Measurements from ENCODE around the gene PAK4.
A peak's percentile ranks its signal among the peaks of the same experiment; 100 is the strongest.

PAK4 gene

GRCh38 chr19:39180749-39181148 lies 55.2 kb downstream of the PAK4 start:
- no peak for DNase-seq (ENCODE audit: low spot score)

GRCh38 chr19:39181500-39182173 lies 56.1 kb downstream of the PAK4 start:
- DNase-seq (ENCODE audit: low spot score) = no peak

GRCh38 chr19:39182174-39182505 lies 56.6 kb downstream of the PAK4 start:
- no peak for DNase-seq (ENCODE audit: low spot score)

GRCh38 chr19:39183104-39183503 lies 57.5 kb downstream of the PAK4 start:
- DNase-seq (ENCODE audit: low spot score) = no peak

- no peak for DNase-seq (ENCODE audit: low spot score)
These were observed 60.8 kb downstream of the PAK4 start for GRCh38 chr19:39186391-39186790.

- no peak for DNase-seq (ENCODE audit: low spot score)
These were observed 62.0 kb downstream of the PAK4 start for GRCh38 chr19:39187552-39187943.

- DNase-seq (ENCODE audit: low spot score) = no peak
These were observed 63.4 kb downstream of the PAK4 start for GRCh38 chr19:39188960-39189359.

- DNase-seq (ENCODE audit: low spot score) = no peak
These were observed 65.2 kb downstream of the PAK4 start for GRCh38 chr19:39190768-39191167.

- no peak for DNase-seq (ENCODE audit: low spot score)
These were observed 67.3 kb downstream of the PAK4 start for GRCh38 chr19:39192846-39193245.

- DNase-seq (ENCODE audit: low spot score) = peak; percentile 15
These were observed 68.2 kb downstream of the PAK4 start for GRCh38 chr19:39193803-39194202.

- peak; percentile 33 for DNase-seq (ENCODE audit: low spot score)
These were observed 69.4 kb downstream of the PAK4 start for GRCh38 chr19:39194832-39195542.

GRCh38 chr19:39195755-39196154 lies 70.2 kb downstream of the PAK4 start:
- DNase-seq (ENCODE audit: low spot score) = no peak

GRCh38 chr19:39196320-39196719 lies 70.7 kb downstream of the PAK4 start:
- no peak for DNase-seq (ENCODE audit: low spot score)

GRCh38 chr19:39196860-39197562 lies 71.4 kb downstream of the PAK4 start, which contains the start of gene NCCRP1:
NCCRP1 (plus strand) TSS chr19:39196964; CDS start chr19:39196983, 19 bp downstream.
- DNase-seq (ENCODE audit: low spot score) = no peak

GRCh38 chr19:39197808-39198207 lies 72.2 kb downstream of the PAK4 start:
- peak; percentile 20 for DNase-seq (ENCODE audit: low spot score)

- DNase-seq (ENCODE audit: low spot score) = peak; percentile 80
These were observed 73.4 kb downstream of the PAK4 start for GRCh38 chr19:39199025-39199424.

GRCh38 chr19:39200066-39200802 lies 74.6 kb downstream of the PAK4 start:
- no peak for DNase-seq (ENCODE audit: low spot score)

GRCh38 chr19:39200803-39201115 lies 75.2 kb downstream of the PAK4 start:
- DNase-seq (ENCODE audit: low spot score) = no peak

- DNase-seq (ENCODE audit: low spot score) = no peak
These were observed 77.4 kb downstream of the PAK4 start for GRCh38 chr19:39202998-39203355.

- no peak for DNase-seq (ENCODE audit: low spot score)
These were observed 78.1 kb downstream of the PAK4 start, which contains the start of gene SYCN for GRCh38 chr19:39203372-39204341. SYCN (minus strand) TSS chr19:39204263; CDS start chr19:39204254, 9 bp downstream.

- no peak for DNase-seq (ENCODE audit: low spot score)
These were observed 79.8 kb downstream of the PAK4 start for GRCh38 chr19:39205449-39205764.

GRCh38 chr19:39206122-39206521 lies 80.5 kb downstream of the PAK4 start:
- DNase-seq (ENCODE audit: low spot score) = no peak

All from kidney tubule cell (primary cell).